Measurements from ENCODE around the gene PPM1N. TPM values are rescaled to one million over a fixed set of nuclear protein-coding genes. Genes with fewer than 3 reads are reported as not detected.

The PPM1N gene
- total and polyA plus RNA-seq, 2 of the 13 experiments (the other 11 are each of a cell fraction or from before 2014, with no cell fraction given): 0.31 to 1.8 TPM

DNA sequence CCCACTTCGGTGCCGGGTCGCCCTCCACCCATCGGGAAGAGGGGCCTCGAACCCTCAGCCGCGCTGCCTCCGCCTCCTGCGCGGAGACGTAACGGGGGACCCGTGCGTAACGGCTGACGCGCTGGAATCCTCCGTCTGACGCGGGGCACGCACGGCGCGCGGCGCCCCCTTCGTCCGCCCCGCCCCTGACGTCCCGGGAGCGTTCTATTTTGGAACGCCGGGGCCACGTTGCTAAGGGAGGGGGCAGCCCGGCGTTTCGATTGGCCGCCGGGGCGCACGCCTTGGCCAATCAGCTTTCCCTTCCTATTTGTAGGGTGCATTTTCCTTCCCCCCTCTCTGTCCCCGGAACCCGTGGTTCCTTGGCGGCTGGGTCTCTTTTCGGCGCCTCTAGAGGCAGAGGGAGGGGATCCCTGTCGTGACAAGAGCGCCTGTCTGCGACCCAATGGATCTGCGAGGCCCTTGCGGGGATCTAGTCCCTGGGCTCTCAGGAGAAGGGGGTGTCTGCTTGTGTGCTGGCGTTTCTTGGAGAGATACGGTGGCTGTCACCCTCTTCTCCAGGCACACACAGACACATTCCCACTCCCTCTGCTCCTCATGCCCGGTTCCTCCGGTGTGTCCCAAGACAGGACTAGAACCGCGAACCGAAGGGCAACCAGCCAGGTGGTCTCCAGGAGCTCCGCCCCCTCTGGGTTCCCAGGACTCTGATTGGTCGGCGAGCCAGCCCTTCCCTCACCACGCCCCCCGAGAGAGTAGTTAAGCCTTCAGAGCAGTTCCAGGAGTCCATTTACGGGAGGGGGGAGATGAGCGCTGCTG lies 28.9 kb upstream of the PPM1N start (continued):
- TF ChIP-seq TBX3 (IDR thresholded peaks at IDR 0.05; ENCODE audit: borderline replicate concordance): no peak
- TF ChIP-seq, protein P1, sequence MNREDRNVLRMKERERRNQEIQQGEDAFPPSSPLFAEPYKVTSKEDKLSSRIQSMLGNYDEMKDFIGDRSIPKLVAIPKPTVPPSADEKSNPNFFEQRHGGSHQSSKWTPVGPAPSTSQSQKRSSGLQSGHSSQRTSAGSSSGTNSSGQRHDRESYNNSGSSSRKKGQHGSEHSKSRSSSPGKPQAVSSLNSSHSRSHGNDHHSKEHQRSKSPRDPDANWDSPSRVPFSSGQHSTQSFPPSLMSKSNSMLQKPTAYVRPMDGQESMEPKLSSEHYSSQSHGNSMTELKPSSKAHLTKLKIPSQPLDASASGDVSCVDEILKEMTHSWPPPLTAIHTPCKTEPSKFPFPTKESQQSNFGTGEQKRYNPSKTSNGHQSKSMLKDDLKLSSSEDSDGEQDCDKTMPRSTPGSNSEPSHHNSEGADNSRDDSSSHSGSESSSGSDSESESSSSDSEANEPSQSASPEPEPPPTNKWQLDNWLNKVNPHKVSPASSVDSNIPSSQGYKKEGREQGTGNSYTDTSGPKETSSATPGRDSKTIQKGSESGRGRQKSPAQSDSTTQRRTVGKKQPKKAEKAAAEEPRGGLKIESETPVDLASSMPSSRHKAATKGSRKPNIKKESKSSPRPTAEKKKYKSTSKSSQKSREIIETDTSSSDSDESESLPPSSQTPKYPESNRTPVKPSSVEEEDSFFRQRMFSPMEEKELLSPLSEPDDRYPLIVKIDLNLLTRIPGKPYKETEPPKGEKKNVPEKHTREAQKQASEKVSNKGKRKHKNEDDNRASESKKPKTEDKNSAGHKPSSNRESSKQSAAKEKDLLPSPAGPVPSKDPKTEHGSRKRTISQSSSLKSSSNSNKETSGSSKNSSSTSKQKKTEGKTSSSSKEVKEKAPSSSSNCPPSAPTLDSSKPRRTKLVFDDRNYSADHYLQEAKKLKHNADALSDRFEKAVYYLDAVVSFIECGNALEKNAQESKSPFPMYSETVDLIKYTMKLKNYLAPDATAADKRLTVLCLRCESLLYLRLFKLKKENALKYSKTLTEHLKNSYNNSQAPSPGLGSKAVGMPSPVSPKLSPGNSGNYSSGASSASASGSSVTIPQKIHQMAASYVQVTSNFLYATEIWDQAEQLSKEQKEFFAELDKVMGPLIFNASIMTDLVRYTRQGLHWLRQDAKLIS (CRISPR knock-in tag; IDR thresholded peaks at IDR 0.05): no peak
- TF ChIP-seq MAFK (conservative IDR thresholded peaks at IDR 0.05 in 1 of 2, IDR thresholded peaks at IDR 0.05 in 1 of 2; ENCODE audit: low read length in 2 of 2): no peak
- no peak; the same call in 1 of the 2 replicates for TF ChIP-seq ZNF547 (CRISPR knock-in tag; IDR thresholded peaks at IDR 0.05)
- TF ChIP-seq KAT8 (CRISPR knock-in tag; IDR thresholded peaks at IDR 0.05): peak; percentile 79
- peak; percentile 70 for TF ChIP-seq ZNF605 (CRISPR knock-in tag; IDR thresholded peaks at IDR 0.05)
- no peak for TF ChIP-seq CCAR2 (optimal IDR thresholded peaks at IDR 0.05; ENCODE audit: low read depth, low read length)
- TF ChIP-seq, protein P2, sequence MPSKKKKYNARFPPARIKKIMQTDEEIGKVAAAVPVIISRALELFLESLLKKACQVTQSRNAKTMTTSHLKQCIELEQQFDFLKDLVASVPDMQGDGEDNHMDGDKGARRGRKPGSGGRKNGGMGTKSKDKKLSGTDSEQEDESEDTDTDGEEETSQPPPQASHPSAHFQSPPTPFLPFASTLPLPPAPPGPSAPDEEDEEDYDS (CRISPR knock-in tag; IDR thresholded peaks at IDR 0.05): peak; percentile 96
- TF ChIP-seq, protein P3, sequence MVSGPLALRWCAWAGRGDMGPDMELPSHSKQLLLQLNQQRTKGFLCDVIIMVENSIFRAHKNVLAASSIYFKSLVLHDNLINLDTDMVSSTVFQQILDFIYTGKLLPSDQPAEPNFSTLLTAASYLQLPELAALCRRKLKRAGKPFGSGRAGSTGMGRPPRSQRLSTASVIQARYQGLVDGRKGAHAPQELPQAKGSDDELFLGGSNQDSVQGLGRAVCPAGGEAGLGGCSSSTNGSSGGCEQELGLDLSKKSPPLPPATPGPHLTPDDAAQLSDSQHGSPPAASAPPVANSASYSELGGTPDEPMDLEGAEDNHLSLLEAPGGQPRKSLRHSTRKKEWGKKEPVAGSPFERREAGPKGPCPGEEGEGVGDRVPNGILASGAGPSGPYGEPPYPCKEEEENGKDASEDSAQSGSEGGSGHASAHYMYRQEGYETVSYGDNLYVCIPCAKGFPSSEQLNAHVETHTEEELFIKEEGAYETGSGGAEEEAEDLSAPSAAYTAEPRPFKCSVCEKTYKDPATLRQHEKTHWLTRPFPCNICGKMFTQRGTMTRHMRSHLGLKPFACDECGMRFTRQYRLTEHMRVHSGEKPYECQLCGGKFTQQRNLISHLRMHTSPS (CRISPR knock-in tag; IDR thresholded peaks at IDR 0.05; ENCODE audit: low read depth): no peak
- TF ChIP-seq SIN3A (IDR thresholded peaks at IDR 0.05; ENCODE audit: borderline replicate concordance, low read depth, low read length): peak; percentile 75; the same call in 1 of the 2 replicates
- TF ChIP-seq FOXC1 (CRISPR knock-in tag; IDR thresholded peaks at IDR 0.05; ENCODE audit: borderline replicate concordance): peak; percentile 74; the same call in 1 of the 2 replicates
- TF ChIP-seq, protein P4, sequence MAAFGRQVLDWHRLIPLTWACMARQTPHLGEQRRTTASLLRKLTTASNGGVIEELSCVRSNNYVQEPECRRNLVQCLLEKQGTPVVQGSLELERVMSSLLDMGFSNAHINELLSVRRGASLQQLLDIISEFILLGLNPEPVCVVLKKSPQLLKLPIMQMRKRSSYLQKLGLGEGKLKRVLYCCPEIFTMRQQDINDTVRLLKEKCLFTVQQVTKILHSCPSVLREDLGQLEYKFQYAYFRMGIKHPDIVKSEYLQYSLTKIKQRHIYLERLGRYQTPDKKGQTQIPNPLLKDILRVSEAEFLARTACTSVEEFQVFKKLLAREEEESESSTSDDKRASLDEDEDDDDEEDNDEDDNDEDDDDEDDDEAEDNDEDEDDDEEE (CRISPR knock-in tag; IDR thresholded peaks at IDR 0.05): peak; percentile 70; the same call in 1 of the 2 replicates
- TF ChIP-seq HCFC1 (IDR thresholded peaks at IDR 0.05; ENCODE audit: low read depth, low read length): no peak
- TF ChIP-seq ATM (IDR thresholded peaks at IDR 0.05; ENCODE audit: borderline replicate concordance): no peak
- TF ChIP-seq ASH2L (IDR thresholded peaks at IDR 0.05; ENCODE audit: insufficient read length, low read depth, low read length): peak; percentile 9
- no peak for TF ChIP-seq SETDB1 (CRISPR knock-in tag; IDR thresholded peaks at IDR 0.05; ENCODE audit: borderline replicate concordance)
- no peak for TF ChIP-seq ZBTB20 (CRISPR knock-in tag; IDR thresholded peaks at IDR 0.05; ENCODE audit: borderline replicate concordance, low read depth)
- no peak for TF ChIP-seq RAD51 (IDR thresholded peaks at IDR 0.05; ENCODE audit: borderline replicate concordance)
- no peak for TF ChIP-seq ZNF10 (CRISPR knock-in tag; IDR thresholded peaks at IDR 0.05; ENCODE audit: borderline replicate concordance, low read depth)
- no peak for TF ChIP-seq KDM3A (CRISPR knock-in tag; IDR thresholded peaks at IDR 0.05; ENCODE audit: low read depth)
- no peak for TF ChIP-seq ZNF253 (CRISPR knock-in tag; IDR thresholded peaks at IDR 0.05; ENCODE audit: borderline replicate concordance)
- no peak for TF ChIP-seq ZNF460 (CRISPR knock-in tag; IDR thresholded peaks at IDR 0.05; ENCODE audit: borderline replicate concordance)
